GM12891 (cell line): Measurements from ENCODE around the gene C7orf25.

Experiments
- PAX5 ChIP-seq: IDR thresholded peaks from 2 replicates; pipeline ENCODE4 v1.6.1; 2011; ENCODE audit warnings: low read length, moderate library complexity, mild to moderate bottlenecking; ENCODE audit not compliant: insufficient read depth, severe bottlenecking
- POLR2A ChIP-seq: IDR thresholded peaks from 2 replicates; pipeline ENCODE4 v1.6.1; 2011; ENCODE audit warnings: low read depth, low read length, control low read depth
- POLR2AphosphoS5 ChIP-seq: IDR thresholded peaks from 2 replicates; pipeline ENCODE4 v1.6.1; 2011; ENCODE audit warnings: low read depth, low read length, control low read depth
- POU2F2 ChIP-seq: IDR thresholded peaks from 2 replicates; pipeline ENCODE4 v1.6.1; 2011; ENCODE audit warnings: low read depth, mild to moderate bottlenecking, control low read depth, low read length, moderate library complexity
- SPI1 ChIP-seq: IDR thresholded peaks from 2 replicates; pipeline ENCODE4 v1.6.1; 2011; ENCODE audit warnings: low read depth, low read length, control low read depth
- TAF1 ChIP-seq: IDR thresholded peaks from 2 replicates; pipeline ENCODE4 v1.6.1; 2011; ENCODE audit warnings: low read depth, low read length, control low read depth

DNA sequence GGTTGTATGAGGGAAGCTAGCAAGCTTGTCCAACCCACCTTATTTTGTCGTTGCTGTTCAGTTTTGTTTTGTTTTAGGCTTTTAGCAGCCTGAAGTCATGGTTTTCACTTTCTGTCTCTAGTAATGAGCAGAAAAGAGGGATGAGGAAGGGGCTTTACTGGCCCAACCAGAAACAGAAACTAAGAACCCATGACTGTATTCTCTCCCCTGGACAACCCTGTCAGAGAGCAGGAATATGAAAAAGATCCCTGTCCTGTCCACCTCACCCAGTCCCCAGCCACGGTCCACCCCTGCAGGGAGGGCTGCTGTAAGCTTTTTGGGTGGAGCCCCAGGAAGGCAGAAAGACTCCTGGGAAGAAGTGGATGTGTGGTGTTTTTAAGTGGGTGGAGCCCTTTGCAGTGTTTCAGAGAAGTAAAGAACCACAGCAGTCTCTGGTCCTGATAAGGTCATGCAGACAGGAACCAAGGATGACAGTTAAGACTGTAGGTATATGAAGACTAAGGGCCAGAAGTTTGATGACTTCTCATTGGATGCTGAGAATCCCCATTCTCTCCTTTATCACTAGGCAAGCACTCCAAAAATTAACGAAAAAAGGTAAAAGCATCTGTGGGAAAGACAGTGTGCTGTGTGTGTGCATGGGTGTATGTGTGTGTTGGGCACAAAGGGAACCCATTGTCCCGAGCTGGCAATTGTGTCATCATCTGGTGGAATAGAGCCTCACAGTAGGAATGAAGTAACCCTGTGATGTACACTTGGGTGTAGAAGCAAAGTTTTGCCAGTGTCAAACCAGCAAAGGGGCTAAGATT, 34.2 kb upstream of the C7orf25 start:
- TF ChIP-seq TAF1 (no peak), POLR2A (no peak), POLR2AphosphoS5 (no peak), POU2F2 (no peak), SPI1 (no peak), PAX5 (no peak)
